CD8-positive, alpha-beta memory T cell (primary cell): ENCODE data around the gene DKC1. TPM values are rescaled to one million over a fixed set of nuclear protein-coding genes. Genes with fewer than 3 reads are reported as not detected.

ENCODE experiments used
- CTCF ChIA-PET: fragments of 350-600 bp; sonication (Branson Sonifier 250); formaldehyde crosslinking; loops from one replicate; lab custom pipeline; 2021; ENCODE audit warnings: antibody characterized with exemption; lab: Charles Lee
- POLR2A ChIA-PET: fragments of 350-600 bp; sonication (Branson Sonifier 250); formaldehyde crosslinking; loops from one replicate; lab custom pipeline; 2021; ENCODE audit warnings: antibody characterized with exemption; lab: Charles Lee
- DNase-seq, 5 donors: peaks; one replicate each; pipeline versions ENCODE4 v3.0.0 to v3.0.0-alpha.2; 2020 to 2022; ENCODE audit warnings: mixed read lengths in 1 of 5
- H3K27ac ChIP-seq: one replicate; pipeline ENCODE4 v1.7.0; 2013; ENCODE audit warnings: low read depth, mild to moderate bottlenecking, low read length, moderate library complexity
- H3K27me3 ChIP-seq: 2 replicates; pipeline ENCODE4 v1.7.0; 2013; ENCODE audit warnings: low read length, mild to moderate bottlenecking; ENCODE audit not compliant: insufficient read depth, poor library complexity, severe bottlenecking
- H3K36me3 ChIP-seq: 2 replicates; pipeline ENCODE4 v1.7.0; 2013; ENCODE audit warnings: mild to moderate bottlenecking, low read length, moderate library complexity; ENCODE audit not compliant: insufficient read depth
- H3K4me1 ChIP-seq: 2 replicates; pipeline ENCODE4 v1.7.0; 2013; ENCODE audit warnings: mild to moderate bottlenecking, low read length, moderate library complexity; ENCODE audit not compliant: insufficient read depth
- H3K4me3 ChIP-seq: 2 replicates; pipeline ENCODE4 v1.7.0; 2013; ENCODE audit warnings: mild to moderate bottlenecking, low read length
- H3K9me3 ChIP-seq: 2 replicates; pipeline ENCODE4 v1.7.0; 2013; ENCODE audit warnings: mild to moderate bottlenecking, low read length
- H3K27ac Mint-ChIP-seq, 8 donors: one replicate each; pipeline ENCODE4 v1.8.0; 2020 to 2021; ENCODE audit warnings: mixed read lengths in 8 of 8, mild to moderate bottlenecking in 6 of 8, inconsistent platforms in 3 of 8, moderate library complexity in 3 of 8
- H3K27me3 Mint-ChIP-seq, 2 donors: one replicate each; pipeline ENCODE4 v1.8.0; 2020 to 2021; ENCODE audit warnings: mixed read lengths in 2 of 2, mild to moderate bottlenecking in 1 of 2, moderate library complexity in 1 of 2
- H3K36me3 Mint-ChIP-seq, 3 donors: one replicate each; pipeline ENCODE4 v1.8.0; 2020 to 2021; ENCODE audit warnings: mixed read lengths in 3 of 3, inconsistent platforms in 1 of 3, mild to moderate bottlenecking in 1 of 3
- H3K4me1 Mint-ChIP-seq, 3 donors: one replicate each; pipeline ENCODE4 v1.8.0; 2020 to 2021; ENCODE audit warnings: mixed read lengths in 3 of 3, inconsistent platforms in 1 of 3, mild to moderate bottlenecking in 1 of 3
- H3K4me3 Mint-ChIP-seq, 7 donors: one replicate each; pipeline ENCODE4 v1.8.0; 2020 to 2021; ENCODE audit warnings: mixed read lengths in 7 of 7, mild to moderate bottlenecking in 6 of 7, moderate library complexity in 4 of 7, inconsistent platforms in 2 of 7
- H3K9me3 Mint-ChIP-seq, 5 donors: one replicate each; pipeline ENCODE4 v1.8.0; 2020 to 2022; ENCODE audit warnings: mixed read lengths in 5 of 5, mild to moderate bottlenecking in 3 of 5, moderate library complexity in 2 of 5, inconsistent platforms in 1 of 5
- polyA plus RNA-seq: library from polyadenylated mRNA; unstranded; fragments of 300-500 nt; fragmentation: Illumina TruSeq; gene quantifications from one replicate; pipeline ENCODE4 v1.2.3, GENCODE V29; 2021
- total RNA-seq, 2 experiments: library from RNA; stranded (reverse); gene quantifications; one replicate each; pipeline ENCODE4 v1.2.3, GENCODE V29; 2021

DKC1 gene
- total and polyA plus RNA-seq, 3 experiments from 2014 or later: 43.6 to 219 (median 214) TPM

- no peak for DNase-seq
- H3K9me3 Mint-ChIP-seq: peaks cover 0 to 2% (median 0%) of the 10 kb centered on the region in 5 donors
- Histone ChIP-seq H3K27ac (peak overlapping the region; percentile 75), H3K4me3 (peak overlapping the region; percentile 47), H3K36me3 (no peaks in the 10 kb centered on the region), H3K9me3 (no peaks in the 10 kb centered on the region), H3K4me1 (peaks cover 23% of the 10 kb centered on the region), H3K27me3 (no peaks in the 10 kb centered on the region)
- H3K4me1 Mint-ChIP-seq: peaks cover 18 to 29% (median 18%) of the 10 kb centered on the region in 3 donors
- POLR2A ChIA-PET: no interaction called here
- no peaks in the 10 kb centered on the region for H3K27me3 Mint-ChIP-seq
- no peaks in the 10 kb centered on the region for H3K36me3 Mint-ChIP-seq
- H3K4me3 Mint-ChIP-seq: peak overlapping the region; percentile 70 to 89 (median 81)
- H3K27ac Mint-ChIP-seq: peak overlapping the region in 4 of 8 donors; percentile 2 to 78 (median 42)
- CTCF ChIA-PET: no interaction called here
These were observed 41.7 kb downstream of the DKC1 start for GRCh38 chrX:154804261-154804956.

- Histone ChIP-seq H3K9me3 (no peaks in the 10 kb centered on the region), H3K27me3 (no peaks in the 10 kb centered on the region), H3K4me1 (peaks cover 16% of the 10 kb centered on the region), H3K4me3 (peak within 1 kb of the TSS; percentile 47), H3K36me3 (no peaks in the 10 kb centered on the region), H3K27ac (peak within 1 kb of the TSS; percentile 75)
- Mint-ChIP-seq H3K4me1 (peaks cover 21 to 35% (median 24%) of the 10 kb centered on the region in 3 donors), H3K27me3 (no peaks in the 10 kb centered on the region), H3K9me3 (peaks cover 0 to 2% (median 0%) of the 10 kb centered on the region in 5 donors), H3K27ac (peak within 1 kb of the TSS in 4 of 8 donors; percentile 50 to 78 (median 54)), H3K36me3 (no peaks in the 10 kb centered on the region), H3K4me3 (peak within 1 kb of the TSS; percentile 70 to 89 (median 83))
- peak; percentile 68 to 82 (median 74) for DNase-seq
- ChIA-PET POLR2A (no interaction called here), CTCF (no interaction called here)
These were observed 42.5 kb downstream of the DKC1 start, which contains the start of gene MPP1 for GRCh38 chrX:154804957-154805695. TSS of gene MPP1 (minus strand) at chrX:154805485. CDS start at chrX:154805373, 112 bp downstream.

- no peaks in the 10 kb centered on the region for H3K27me3 Mint-ChIP-seq
- peak overlapping the region; percentile 47 for H3K4me3 ChIP-seq
- H3K27me3 ChIP-seq: no peaks in the 10 kb centered on the region
- H3K27ac ChIP-seq: peak overlapping the region; percentile 67
- no peaks in the 10 kb centered on the region for H3K36me3 Mint-ChIP-seq
- H3K9me3 ChIP-seq: no peaks in the 10 kb centered on the region
- H3K4me1 Mint-ChIP-seq: peaks cover 21 to 38% (median 24%) of the 10 kb centered on the region in 3 donors
- ChIA-PET POLR2A (no interaction called here), CTCF (no interaction called here)
- H3K36me3 ChIP-seq: no peaks in the 10 kb centered on the region
- H3K4me3 Mint-ChIP-seq: peak overlapping the region; percentile 70 to 89 (median 83)
- peaks cover 0 to 2% (median 0%) of the 10 kb centered on the region in 5 donors for H3K9me3 Mint-ChIP-seq
- peak overlapping the region in 3 of 8 donors; percentile 42 to 55 (median 50) for H3K27ac Mint-ChIP-seq
- DNase-seq: no peak
- peaks cover 10% of the 10 kb centered on the region for H3K4me1 ChIP-seq
These were observed 43.0 kb downstream of the DKC1 start for GRCh38 chrX:154805696-154806091.

- CTCF ChIA-PET: interaction anchor here (0.8 kb wide), 1 partner anchor 58 kb away, joined by 4 read pairs; no protein-coding TSS in a partner anchor
These were observed 44.3 kb downstream of the DKC1 start for GRCh38 chrX:154806837-154807501.

GRCh38 chrX:154809939-154810665, 47.4 kb downstream of the DKC1 start:
- CTCF ChIA-PET: no interaction called here
- peaks cover 11 to 21% (median 18%) of the 10 kb centered on the region in 3 donors for H3K4me1 Mint-ChIP-seq
- H3K36me3 ChIP-seq: no peaks in the 10 kb centered on the region
- no peaks in the 10 kb centered on the region for H3K9me3 ChIP-seq
- no peaks in the 10 kb centered on the region for H3K36me3 Mint-ChIP-seq
- no peak overlapping the region for H3K27ac ChIP-seq
- POLR2A ChIA-PET: no interaction called here
- H3K27ac Mint-ChIP-seq: no peak overlapping the region
- no peak for DNase-seq
- no peak overlapping the region for H3K4me3 Mint-ChIP-seq
- peaks cover 4 to 5% of the 10 kb centered on the region in 2 donors for H3K27me3 Mint-ChIP-seq
- peaks cover 0 to 2% (median 0%) of the 10 kb centered on the region in 5 donors for H3K9me3 Mint-ChIP-seq
- no peaks in the 10 kb centered on the region for H3K4me1 ChIP-seq
- H3K4me3 ChIP-seq: no peak overlapping the region
- H3K27me3 ChIP-seq: no peaks in the 10 kb centered on the region

More at GRCh38 chrX:154806837-154807501, 44.3 kb downstream of the DKC1 start:
- no peaks in the 10 kb centered on the region for H3K27me3 ChIP-seq
- no peak overlapping the region for H3K27ac ChIP-seq
- DNase-seq: no peak
- peaks cover 8% of the 10 kb centered on the region for H3K4me1 ChIP-seq
- Mint-ChIP-seq H3K27me3 (no peaks in the 10 kb centered on the region), H3K9me3 (peaks cover 0 to 2% (median 0%) of the 10 kb centered on the region in 5 donors), H3K36me3 (no peaks in the 10 kb centered on the region), H3K4me3 (no peak overlapping the region), H3K27ac (no peak overlapping the region), H3K4me1 (peaks cover 19 to 35% (median 24%) of the 10 kb centered on the region in 3 donors)
- no peaks in the 10 kb centered on the region for H3K9me3 ChIP-seq
- no peak overlapping the region for H3K4me3 ChIP-seq
- no peaks in the 10 kb centered on the region for H3K36me3 ChIP-seq
- POLR2A ChIA-PET: no interaction called here

GRCh38 chrX:154812341-154813101, 49.9 kb downstream of the DKC1 start:
- H3K27ac Mint-ChIP-seq: no peak overlapping the region
- no peak overlapping the region for H3K4me3 Mint-ChIP-seq
- no peak overlapping the region for H3K27ac ChIP-seq

GRCh38 chrX:154813801-154814200, 51.1 kb downstream of the DKC1 start:
- no peaks in the 10 kb centered on the region for H3K27me3 ChIP-seq
- no peak overlapping the region for H3K27ac ChIP-seq
- POLR2A ChIA-PET: no interaction called here
- no peaks in the 10 kb centered on the region for H3K36me3 ChIP-seq
- Mint-ChIP-seq H3K27me3 (peaks cover 4 to 8% of the 10 kb centered on the region in 2 donors), H3K36me3 (no peaks in the 10 kb centered on the region), H3K9me3 (no peaks in the 10 kb centered on the region), H3K27ac (no peak overlapping the region), H3K4me3 (no peak overlapping the region), H3K4me1 (peaks cover 6 to 14% (median 11%) of the 10 kb centered on the region in 3 donors)
- DNase-seq: no peak
- CTCF ChIA-PET: no interaction called here
- H3K9me3 ChIP-seq: no peaks in the 10 kb centered on the region
- H3K4me1 ChIP-seq: no peaks in the 10 kb centered on the region
- no peak overlapping the region for H3K4me3 ChIP-seq

More at GRCh38 chrX:154812341-154813101, 49.9 kb downstream of the DKC1 start:
- Mint-ChIP-seq H3K27me3 (peaks cover 4 to 8% of the 10 kb centered on the region in 2 donors), H3K4me1 (peaks cover 6 to 14% (median 11%) of the 10 kb centered on the region in 3 donors), H3K36me3 (no peaks in the 10 kb centered on the region), H3K9me3 (peaks cover 0 to under 1% (median 0%) of the 10 kb centered on the region in 5 donors)
- CTCF ChIA-PET: no interaction called here
- POLR2A ChIA-PET: no interaction called here
- DNase-seq: no peak
- Histone ChIP-seq H3K4me3 (no peak overlapping the region), H3K9me3 (no peaks in the 10 kb centered on the region), H3K4me1 (no peaks in the 10 kb centered on the region), H3K36me3 (no peaks in the 10 kb centered on the region), H3K27me3 (no peaks in the 10 kb centered on the region)
